Smooth muscle cell (in vitro differentiated cells): ENCODE data around the gene CHPF. TPM values are rescaled to one million over a fixed set of nuclear protein-coding genes. Genes with fewer than 3 reads are reported as not detected.

Source experiments
- DNase-seq: peaks from one replicate; lab custom pipeline; 2025; ENCODE audit not compliant: unreplicated experiment; lab: John Stamatoyannopoulos, UW
- H2AFZ ChIP-seq: fragments of 200-600 bp; sonication (generic); 2 replicates; pipeline ENCODE4 v1.6.0; 2016; ENCODE audit warnings: antibody characterized with exemption, low read depth, mild to moderate bottlenecking
- H3F3A ChIP-seq: fragments of 200-600 bp; sonication (generic); 2 replicates; pipeline ENCODE4 v1.6.0; 2017; ENCODE audit warnings: antibody characterized with exemption, low read depth
- H3K27ac ChIP-seq: fragments of 200-600 bp; sonication (generic); 2 replicates; pipeline ENCODE4 v1.5.1; 2016; ENCODE audit warnings: low read depth, mild to moderate bottlenecking
- H3K27me3 ChIP-seq: fragments of 200-600 bp; sonication (generic); 2 replicates; pipeline ENCODE4 v1.6.1; 2016; ENCODE audit warnings: low read depth, mild to moderate bottlenecking
- H3K36me3 ChIP-seq: fragments of 200-600 bp; sonication (generic); 2 replicates; pipeline ENCODE4 v1.5.1; 2016; ENCODE audit warnings: low read depth
- H3K4me1 ChIP-seq: fragments of 200-600 bp; sonication (generic); 2 replicates; pipeline ENCODE4 v1.5.1; 2016; ENCODE audit warnings: low read depth
- H3K4me2 ChIP-seq: fragments of 200-600 bp; sonication (generic); 2 replicates; pipeline ENCODE4 v1.6.0; 2016; ENCODE audit warnings: mild to moderate bottlenecking
- H3K4me3 ChIP-seq: fragments of 200-600 bp; sonication (generic); 2 replicates; pipeline ENCODE4 v1.5.1; 2016; ENCODE audit warnings: mild to moderate bottlenecking
- H3K79me2 ChIP-seq: fragments of 200-600 bp; sonication (generic); 2 replicates; pipeline ENCODE4 v1.6.0; 2016; ENCODE audit warnings: low read depth, mild to moderate bottlenecking
- H3K9ac ChIP-seq: fragments of 200-600 bp; sonication (generic); 2 replicates; pipeline ENCODE4 v1.6.0; 2016; ENCODE audit warnings: low read depth
- H3K9me3 ChIP-seq: fragments of 200-600 bp; sonication (generic); replicated peaks from 2 replicates; pipeline ENCODE4 v1.5.1; 2016; ENCODE audit warnings: low read depth
- H4K20me1 ChIP-seq: fragments of 200-600 bp; sonication (generic); 2 replicates; pipeline ENCODE4 v1.6.0; 2016; ENCODE audit warnings: low read depth
- WGBS: methylation state at CpG from one replicate; pipeline ENCODE4 v1.1.7; 2016; ENCODE audit warnings: low lambda C conversion rate; 5-methylcytosine and 5-hydroxymethylcytosine counted together
- polyA plus RNA-seq: library from polyadenylated mRNA; unstranded; fragments of >200 nt; fragmentation: Nextera tagmentation; extraction: Ambion mirVana; gene quantifications from 2 replicates; pipeline ENCODE4 v1.2.1, GENCODE V29; 2016
- total RNA-seq: library from RNA; depleted of rRNA; stranded (reverse); fragments of >200 nt; gene quantifications from 2 replicates; pipeline ENCODE4 v1.2.3, GENCODE V29; 2014
- TF ChIP-seq, protein P1 (sequence below): fragments of 200-600 bp; sonication (generic); IDR thresholded peaks from 2 replicates; pipeline ENCODE4 v1.5.1; 2017; ENCODE audit warnings: borderline replicate concordance, mild to moderate bottlenecking, antibody characterized with exemption; ENCODE audit not compliant: insufficient read depth, poor library complexity, severe bottlenecking

The CHPF gene
- total and polyA plus RNA-seq, 2 experiments from 2014 or later = 141 to 344 TPM

DNA sequence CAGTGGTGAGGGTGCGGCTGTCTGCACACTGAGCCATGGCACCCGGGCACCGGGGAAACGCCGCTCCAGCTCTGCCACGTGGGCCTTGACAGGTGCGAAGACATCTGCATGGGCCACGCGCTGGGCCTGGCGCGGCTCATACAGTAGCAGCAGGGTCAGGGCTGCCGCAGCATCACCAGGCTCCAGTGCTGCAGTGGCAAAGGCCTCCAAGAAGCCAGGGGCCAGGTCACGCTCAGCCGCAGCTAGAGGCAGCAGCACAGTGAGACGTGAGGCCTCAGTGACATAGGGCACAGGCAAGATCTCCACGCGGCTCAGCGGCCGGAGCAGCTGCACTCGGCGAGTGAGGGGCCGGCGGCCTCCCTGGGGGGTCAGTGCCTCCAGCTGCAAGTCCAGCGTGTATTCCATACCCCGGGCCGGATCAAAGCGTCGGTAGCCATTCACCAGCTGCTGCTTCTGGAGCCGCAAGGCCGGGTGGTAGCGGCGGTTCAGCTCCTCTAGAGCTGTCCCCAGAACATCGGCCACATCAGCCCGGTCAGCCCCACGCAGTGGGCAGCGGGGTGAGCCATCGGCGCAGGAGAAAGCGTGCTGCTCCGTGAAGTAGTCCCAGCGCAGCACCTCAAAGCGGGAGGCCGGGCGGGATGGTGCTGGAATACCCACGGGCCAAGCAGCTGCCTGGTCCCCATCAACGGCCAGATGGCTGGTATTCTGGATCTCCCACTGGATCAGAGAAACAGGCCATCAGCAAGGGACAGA lies 3.5 kb downstream of the CHPF start:
- 96% methylated on average over 46 of the region's 46 CpGs for WGBS
- no peak overlapping the region for H3K4me2 ChIP-seq
- no peaks in the 10 kb centered on the region for H3K27me3 ChIP-seq
- no peak overlapping the region for H3K9ac ChIP-seq
- H3K4me1 ChIP-seq = peaks cover 18% of the 10 kb centered on the region
- H4K20me1 ChIP-seq = peaks cover 51% of the 10 kb centered on the region
- DNase-seq = no peak
- H3F3A ChIP-seq = no peaks in the 10 kb centered on the region
- H2AFZ ChIP-seq = no peak overlapping the region
- no peaks in the 10 kb centered on the region for H3K9me3 ChIP-seq
- H3K27ac ChIP-seq = no peak overlapping the region
- H3K4me3 ChIP-seq = no peak overlapping the region
- no peaks in the 10 kb centered on the region for H3K36me3 ChIP-seq
- H3K79me2 ChIP-seq = peaks cover 9% of the 10 kb centered on the region
- TF ChIP-seq, protein P1, sequence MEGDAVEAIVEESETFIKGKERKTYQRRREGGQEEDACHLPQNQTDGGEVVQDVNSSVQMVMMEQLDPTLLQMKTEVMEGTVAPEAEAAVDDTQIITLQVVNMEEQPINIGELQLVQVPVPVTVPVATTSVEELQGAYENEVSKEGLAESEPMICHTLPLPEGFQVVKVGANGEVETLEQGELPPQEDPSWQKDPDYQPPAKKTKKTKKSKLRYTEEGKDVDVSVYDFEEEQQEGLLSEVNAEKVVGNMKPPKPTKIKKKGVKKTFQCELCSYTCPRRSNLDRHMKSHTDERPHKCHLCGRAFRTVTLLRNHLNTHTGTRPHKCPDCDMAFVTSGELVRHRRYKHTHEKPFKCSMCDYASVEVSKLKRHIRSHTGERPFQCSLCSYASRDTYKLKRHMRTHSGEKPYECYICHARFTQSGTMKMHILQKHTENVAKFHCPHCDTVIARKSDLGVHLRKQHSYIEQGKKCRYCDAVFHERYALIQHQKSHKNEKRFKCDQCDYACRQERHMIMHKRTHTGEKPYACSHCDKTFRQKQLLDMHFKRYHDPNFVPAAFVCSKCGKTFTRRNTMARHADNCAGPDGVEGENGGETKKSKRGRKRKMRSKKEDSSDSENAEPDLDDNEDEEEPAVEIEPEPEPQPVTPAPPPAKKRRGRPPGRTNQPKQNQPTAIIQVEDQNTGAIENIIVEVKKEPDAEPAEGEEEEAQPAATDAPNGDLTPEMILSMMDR = no peak

DNA sequence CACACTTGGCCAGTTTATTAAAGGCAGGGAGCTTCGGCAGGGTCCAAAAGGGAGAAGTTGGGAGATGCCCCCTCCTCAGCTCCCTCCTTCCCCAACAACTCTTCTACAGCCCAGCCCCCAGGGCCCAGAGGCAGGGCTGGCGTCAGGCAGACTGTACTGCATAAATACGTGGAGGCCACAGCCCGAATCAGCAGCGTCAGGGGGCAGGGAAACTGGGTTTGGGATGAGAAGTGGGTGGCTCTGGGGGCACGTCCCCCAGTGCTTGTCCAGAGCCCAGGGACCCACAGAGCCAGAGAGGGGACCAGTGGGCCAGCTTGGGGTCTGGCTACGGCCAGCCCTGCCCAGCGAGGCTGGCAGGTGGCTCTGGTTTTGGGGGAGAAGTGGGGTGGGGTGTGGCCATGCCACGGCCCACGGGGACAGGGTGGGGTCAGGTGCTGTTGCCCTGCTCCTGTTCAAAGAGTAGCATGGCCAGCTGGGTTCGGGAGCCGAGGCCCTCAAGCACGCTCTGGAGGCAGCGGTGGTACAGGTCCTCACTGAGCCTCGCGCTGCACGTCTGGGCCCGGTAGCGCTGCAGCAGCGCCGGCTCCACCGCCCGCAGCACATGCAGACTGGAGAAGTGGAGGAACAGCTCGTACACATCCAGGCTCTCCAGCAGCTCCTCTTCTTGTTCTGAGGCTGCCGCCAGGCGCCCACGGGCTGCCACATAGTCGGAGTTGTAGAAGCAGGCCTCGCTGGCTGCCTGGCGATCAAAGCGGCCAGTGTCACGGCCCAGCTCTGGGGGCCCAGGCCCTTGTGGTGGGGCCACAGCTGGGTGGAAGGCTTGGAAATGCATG lies 4.4 kb downstream of the CHPF start:
- Histone ChIP-seq H3K4me2 (no peak overlapping the region), H3K4me1 (peaks cover 13% of the 10 kb centered on the region), H4K20me1 (peaks cover 51% of the 10 kb centered on the region), H3F3A (no peaks in the 10 kb centered on the region), H3K36me3 (no peaks in the 10 kb centered on the region), H3K4me3 (no peak overlapping the region), H3K79me2 (peaks cover 9% of the 10 kb centered on the region), H3K27me3 (no peaks in the 10 kb centered on the region), H3K27ac (no peak overlapping the region), H3K9me3 (no peaks in the 10 kb centered on the region), H2AFZ (no peak overlapping the region), H3K9ac (no peak overlapping the region)
- TF ChIP-seq, protein P1 = no peak
- DNase-seq = no peak
- WGBS = 94% methylated on average over 30 of the region's 32 CpGs

DNA sequence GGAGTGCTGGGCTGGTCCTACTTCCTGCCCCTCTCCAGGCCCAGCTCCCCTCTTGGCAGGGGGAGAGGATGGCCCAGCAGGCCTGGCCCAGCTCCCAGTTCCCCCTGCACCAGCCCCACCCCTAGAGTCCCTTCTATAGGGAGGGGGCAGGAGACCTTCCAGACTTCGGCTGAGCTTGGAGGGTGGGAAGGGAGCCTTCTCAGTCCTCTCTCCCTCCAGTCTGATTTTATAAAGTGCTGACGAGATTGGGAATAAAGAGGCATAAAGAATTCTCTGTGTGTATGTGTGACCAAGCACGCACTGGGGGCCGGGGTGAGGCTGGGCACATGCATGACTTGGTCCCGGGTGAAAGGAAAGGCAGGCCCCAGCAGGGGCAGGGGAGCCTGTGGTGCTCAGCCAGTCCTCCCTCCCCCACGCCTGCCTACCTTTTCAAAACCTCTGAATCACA lies 5.1 kb downstream of the CHPF start:
- no peak overlapping the region for H3K9ac ChIP-seq
- H3K4me2 ChIP-seq = no peak overlapping the region

More for the DNA sequence above, 5.1 kb downstream of the CHPF start:
- Histone ChIP-seq H3F3A (no peaks in the 10 kb centered on the region), H3K79me2 (peaks cover 9% of the 10 kb centered on the region), H3K4me3 (no peak overlapping the region), H3K27ac (no peak overlapping the region), H3K4me1 (peaks cover 11% of the 10 kb centered on the region), H4K20me1 (peaks cover 51% of the 10 kb centered on the region), H3K9me3 (no peaks in the 10 kb centered on the region), H2AFZ (no peak overlapping the region), H3K36me3 (no peaks in the 10 kb centered on the region), H3K27me3 (no peaks in the 10 kb centered on the region)
- 72% methylated on average over 6 of the region's 6 CpGs for WGBS
- TF ChIP-seq, protein P1 = no peak
- DNase-seq = no peak
